Astrocyte (in vitro differentiated cells and primary cell): ENCODE data around the gene CBLN3. TPM values are rescaled to one million over a fixed set of nuclear protein-coding genes. Genes with fewer than 3 reads are reported as not detected.

ENCODE experiments used
- DNase-seq: peaks from one replicate; pipeline ENCODE4 v3.0.0-alpha.2; 2010; ENCODE audit warnings: low read depth
- FAIRE-seq: peaks from 2 replicates; lab custom pipeline; 2011; peaks lifted over from hg19 to GRCh38; lab: Jason Lieb, UNC
- H2AFZ ChIP-seq: 2 replicates; pipeline ENCODE4 v1.6.0; 2012; ENCODE audit warnings: low read depth, low read length, inconsistent platforms
- H3K27ac ChIP-seq: 2 replicates; pipeline ENCODE4 v1.5.1; 2011; ENCODE audit warnings: low read depth, low read length, inconsistent platforms
- H3K27me3 ChIP-seq: 2 replicates; pipeline ENCODE4 v1.6.0; 2011; ENCODE audit warnings: low read length, inconsistent platforms; ENCODE audit not compliant: insufficient read depth
- H3K36me3 ChIP-seq: 2 replicates; pipeline ENCODE4 v1.5.1; 2011; ENCODE audit warnings: low read length, inconsistent platforms; ENCODE audit not compliant: insufficient read depth
- H3K4me1 ChIP-seq: 2 replicates; pipeline ENCODE4 v1.5.1; 2011; ENCODE audit warnings: low read length, inconsistent platforms; ENCODE audit not compliant: insufficient read depth
- H3K4me2 ChIP-seq: 2 replicates; pipeline ENCODE4 v1.6.0; 2012; ENCODE audit warnings: low read length, inconsistent platforms
- H3K4me3 ChIP-seq: 2 replicates; pipeline ENCODE4 v1.5.1; 2011; ENCODE audit warnings: low read depth, mild to moderate bottlenecking, low read length, inconsistent platforms; ENCODE audit not compliant: insufficient read depth
- H3K79me2 ChIP-seq: 2 replicates; pipeline ENCODE4 v1.6.0; 2012; ENCODE audit warnings: mild to moderate bottlenecking, low read length, inconsistent platforms; ENCODE audit not compliant: insufficient read depth
- H3K9ac ChIP-seq: 2 replicates; pipeline ENCODE4 v1.6.0; 2012; ENCODE audit warnings: mild to moderate bottlenecking, low read length, inconsistent platforms
- H3K9me3 ChIP-seq: 2 replicates; pipeline ENCODE4 v1.5.1; 2012; ENCODE audit warnings: low read depth, mild to moderate bottlenecking, low read length, inconsistent platforms; ENCODE audit not compliant: insufficient read depth
- H4K20me1 ChIP-seq: 2 replicates; pipeline ENCODE4 v1.6.0; 2012; ENCODE audit warnings: low read length, inconsistent platforms; ENCODE audit not compliant: insufficient read depth
- H3K27ac Mint-ChIP-seq: one replicate; pipeline ENCODE4 v1.8.0; 2021; ENCODE audit warnings: mild to moderate bottlenecking, mixed read lengths; ENCODE audit not compliant: unreplicated experiment
- H3K27me3 Mint-ChIP-seq: one replicate; pipeline ENCODE4 v1.8.0; 2021; ENCODE audit warnings: low read depth, mixed read lengths; ENCODE audit not compliant: unreplicated experiment
- H3K36me3 Mint-ChIP-seq: one replicate; pipeline ENCODE4 v1.8.0; 2021; ENCODE audit warnings: low read depth, mixed read lengths; ENCODE audit not compliant: unreplicated experiment
- H3K4me1 Mint-ChIP-seq: one replicate; pipeline ENCODE4 v1.8.0; 2021; ENCODE audit warnings: low read depth, mixed read lengths; ENCODE audit not compliant: unreplicated experiment
- H3K4me3 Mint-ChIP-seq: one replicate; pipeline ENCODE4 v1.8.0; 2021; ENCODE audit warnings: mild to moderate bottlenecking, moderate library complexity, mixed read lengths; ENCODE audit not compliant: unreplicated experiment
- H3K9me3 Mint-ChIP-seq: one replicate; pipeline ENCODE4 v1.8.0; 2021; ENCODE audit warnings: mild to moderate bottlenecking, mixed read lengths; ENCODE audit not compliant: unreplicated experiment
- CTCF ChIP-seq: IDR thresholded peaks from 2 replicates; pipeline ENCODE4 v1.5.1; 2011; ENCODE audit warnings: low read depth, mild to moderate bottlenecking, inconsistent platforms, low read length, moderate library complexity; ENCODE audit not compliant: insufficient read depth
- EZH2 ChIP-seq: IDR thresholded peaks from 2 replicates; pipeline ENCODE4 v1.6.1; 2012; ENCODE audit warnings: mild to moderate bottlenecking, low read length, inconsistent platforms; ENCODE audit not compliant: insufficient read depth
- total RNA-seq: library from RNA; stranded (reverse); gene quantifications from 2 replicates; pipeline ENCODE4 v1.2.1, GENCODE V29; 2021

The CBLN3 gene
- total RNA-seq, 1 donor from 2014 or later = 3.9 TPM

- Histone ChIP-seq H3K4me3 (no peak overlapping the region), H3K79me2 (peaks cover 6% of the 10 kb centered on the region), H3K27ac (peak overlapping the region; percentile 2), H4K20me1 (peaks cover 1% of the 10 kb centered on the region), H3K4me1 (peaks cover 12% of the 10 kb centered on the region), H3K9ac (no peak overlapping the region), H3K27me3 (peaks cover 18% of the 10 kb centered on the region), H3K4me2 (peak overlapping the region; percentile 15), H3K36me3 (no peaks in the 10 kb centered on the region), H2AFZ (no peak overlapping the region), H3K9me3 (no peaks in the 10 kb centered on the region)
- H3K4me3 Mint-ChIP-seq = peak overlapping the region; percentile 6
- TF ChIP-seq EZH2 = no peak
- no peak for TF ChIP-seq CTCF
- peak overlapping the region; percentile 98 for H3K27ac Mint-ChIP-seq
- H3K27me3 Mint-ChIP-seq = peaks cover 2% of the 10 kb centered on the region
- DNase-seq (peak; percentile 66), FAIRE-seq (peak; percentile 43)
- peaks cover 15% of the 10 kb centered on the region for H3K4me1 Mint-ChIP-seq
- H3K36me3 Mint-ChIP-seq = no peaks in the 10 kb centered on the region
- no peaks in the 10 kb centered on the region for H3K9me3 Mint-ChIP-seq
Measured at GRCh38 chr14:24425704-24426103, 3.8 kb downstream of the CBLN3 start.

- Histone ChIP-seq H3K27me3 (peaks cover 29% of the 10 kb centered on the region), H3K4me1 (peaks cover 4% of the 10 kb centered on the region), H3K79me2 (no peaks in the 10 kb centered on the region), H2AFZ (no peak overlapping the region), H3K4me3 (no peak overlapping the region), H3K36me3 (no peaks in the 10 kb centered on the region), H3K9ac (no peak overlapping the region), H3K27ac (no peak overlapping the region), H3K4me2 (no peak overlapping the region), H3K9me3 (no peaks in the 10 kb centered on the region), H4K20me1 (no peaks in the 10 kb centered on the region)
- no peak for DNase-seq
- FAIRE-seq = no peak
- Mint-ChIP-seq H3K4me3 (no peak overlapping the region), H3K27ac (no peak overlapping the region), H3K4me1 (peaks cover 15% of the 10 kb centered on the region), H3K27me3 (peaks cover 17% of the 10 kb centered on the region), H3K36me3 (no peaks in the 10 kb centered on the region), H3K9me3 (no peaks in the 10 kb centered on the region)
- TF ChIP-seq CTCF (no peak), EZH2 (no peak)
Measured at GRCh38 chr14:24422694-24423601, 6.5 kb downstream of the CBLN3 start.

DNA sequence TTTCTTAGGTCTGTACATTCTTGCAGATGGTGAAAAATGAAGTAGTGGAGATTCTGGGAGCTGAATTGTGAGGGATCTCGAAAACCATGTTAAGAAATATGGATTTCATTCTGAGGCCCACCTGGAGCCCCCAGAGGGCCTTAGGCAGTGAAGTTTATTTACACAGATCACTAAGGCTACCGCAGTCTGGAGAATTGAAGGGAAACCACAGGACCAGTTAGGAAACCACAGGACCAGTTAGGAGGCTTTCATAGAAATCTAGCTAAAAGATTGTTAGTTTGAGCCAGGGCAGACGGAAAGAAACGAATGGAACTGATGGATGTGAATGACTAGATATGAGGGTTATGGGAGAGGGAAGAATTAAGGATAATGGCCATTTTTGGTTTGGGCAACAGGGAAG lies 7.2 kb downstream of the CBLN3 start:
- peaks cover 4% of the 10 kb centered on the region for H3K4me1 ChIP-seq
- FAIRE-seq = no peak
- no peaks in the 10 kb centered on the region for H3K36me3 ChIP-seq
- H3K79me2 ChIP-seq = no peaks in the 10 kb centered on the region
- H3K27ac Mint-ChIP-seq = no peak overlapping the region
- no peak for TF ChIP-seq EZH2
- TF ChIP-seq CTCF = no peak
- H3K36me3 Mint-ChIP-seq = no peaks in the 10 kb centered on the region
- H3K27ac ChIP-seq = no peak overlapping the region
- H3K9ac ChIP-seq = no peak overlapping the region
- H3K27me3 Mint-ChIP-seq = peaks cover 15% of the 10 kb centered on the region
- no peak overlapping the region for H3K4me3 ChIP-seq
- H3K9me3 ChIP-seq = no peaks in the 10 kb centered on the region
- peaks cover 29% of the 10 kb centered on the region for H3K27me3 ChIP-seq
- DNase-seq = no peak
- no peak overlapping the region for H3K4me3 Mint-ChIP-seq
- H3K4me1 Mint-ChIP-seq = peaks cover 15% of the 10 kb centered on the region
- H3K4me2 ChIP-seq = no peak overlapping the region
- H3K9me3 Mint-ChIP-seq = no peaks in the 10 kb centered on the region
- no peaks in the 10 kb centered on the region for H4K20me1 ChIP-seq
- no peak overlapping the region for H2AFZ ChIP-seq
